Transverse colon (tissue), 4 donors: ENCODE results near the gene RPS6KC1. TPM values are rescaled to one million over a fixed set of nuclear protein-coding genes. Genes with fewer than 3 reads are reported as not detected.

Experiments used
- DNase-seq: peaks from one replicate; pipeline ENCODE4 v3.0.0-alpha.2; 2019
- H3K27ac ChIP-seq, 4 donors: fragments of 200-600 bp; sonication (generic); 2 replicates each; pipeline ENCODE4 v1.5.1; 2016 to 2018; ENCODE audit warnings: inconsistent platforms in 4 of 4
- H3K27me3 ChIP-seq: fragments of 200-600 bp; sonication (generic); 2 replicates; pipeline ENCODE4 v1.5.1; 2017; ENCODE audit warnings: inconsistent platforms
- H3K36me3 ChIP-seq, 4 donors: fragments of 200-600 bp; sonication (generic); 2 replicates each; pipeline ENCODE4 v1.5.1; 2017 to 2019; ENCODE audit warnings: inconsistent platforms in 4 of 4
- H3K4me1 ChIP-seq, 4 donors: fragments of 200-600 bp; sonication (generic); 2 replicates each; pipeline ENCODE4 v1.5.1; 2017 to 2020; ENCODE audit warnings: inconsistent platforms in 4 of 4
- H3K4me3 ChIP-seq, 4 donors: fragments of 200-600 bp; sonication (generic); 1 replicate in 1 of 4; 2 replicates in 3 of 4; pipeline versions ENCODE4 v1.5.1 to v1.6.1; 2017 to 2019; ENCODE audit warnings: inconsistent platforms in 4 of 4
- H3K9me3 ChIP-seq, 2 donors: fragments of 200-600 bp; sonication (generic); 2 replicates each; pipeline ENCODE4 v1.5.1; 2017 to 2019; ENCODE audit warnings: inconsistent platforms in 2 of 2
- CTCF ChIP-seq, 5 experiments: fragments of 200-600 bp in 3 of 5; fragments of 450-650 bp in 2 of 5; sonication (generic) in 3 of 5; IDR thresholded peaks; 1 replicate in 2 of 5; 2 replicates in 3 of 5; pipeline ENCODE4 v1.5.1; 2016 to 2017; ENCODE audit warnings: antibody characterized with exemption in 5 of 5, inconsistent platforms in 3 of 5, mild to moderate bottlenecking in 2 of 5, moderate library complexity in 1 of 5
- EP300 ChIP-seq: sonication (generic); formaldehyde crosslinking; IDR thresholded peaks from one replicate; pipeline ENCODE4 v1.6.1; 2017; ENCODE audit warnings: antibody characterized with exemption, low read depth
- POLR2A ChIP-seq: fragments of 450-650 bp; IDR thresholded peaks from one replicate; pipeline ENCODE4 v1.6.1; 2016; ENCODE audit warnings: antibody characterized with exemption, mild to moderate bottlenecking, moderate library complexity
- POLR2AphosphoS5 ChIP-seq, 3 donors: sonication (generic); formaldehyde crosslinking; IDR thresholded peaks; one replicate each; pipeline ENCODE4 v1.6.1; 2016; ENCODE audit warnings: antibody characterized with exemption in 3 of 3
- WGBS, 2 donors: methylation state at CpG; one replicate each; pipeline ENCODE4 v1.1.5; 2018; ENCODE audit warnings: low coverage in 1 of 2; 5-methylcytosine and 5-hydroxymethylcytosine counted together
- in situ Hi-C, 4 donors: fragments of 200-750 bp; cut with MboI; loops; one replicate each; pipeline versions ENCODE4 v1.15.0 to v1.15.1; 2017; ENCODE audit warnings: low sequenced_read_pairs in 3 of 4, low pct_ligation_motif_present in 1 of 4, low pct_unique_long_range_greater_than_20kb in 1 of 4
- intact Hi-C: fragments of 100-400 bp; cut with DNase I; formaldehyde crosslinking; loops from one replicate; pipeline ENCODE4 v1.15.1; 2023; ENCODE audit warnings: low total_unique reads
- total RNA-seq, 4 donors: library from RNA; depleted of rRNA; stranded (reverse); fragments of >200 nt; gene quantifications; one replicate each; pipeline ENCODE4 v1.1.0, GENCODE V29; 2016

Gene RPS6KC1
- total RNA-seq, 4 donors from 2014 or later: 11.5 to 20.3 (median 14.0) TPM

- Histone ChIP-seq H3K36me3 (no peaks in the 10 kb centered on the region), H3K27me3 (no peaks in the 10 kb centered on the region), H3K4me3 (no peak overlapping the region), H3K4me1 (peaks cover 0 to 4% (median 0%) of the 10 kb centered on the region in 4 donors), H3K9me3 (no peaks in the 10 kb centered on the region), H3K27ac (no peak overlapping the region)
- no peak for DNase-seq
- in situ Hi-C loops: no loop called here
- TF ChIP-seq POLR2AphosphoS5 (IDR thresholded peaks at IDR 0.05) (no peak), CTCF (IDR thresholded peaks at IDR 0.05) (no peak), POLR2A (no peak), EP300 (no peak)
- WGBS, 2 donors: 97 to 100% methylated on average over 1 of the region's 1 CpG
- intact Hi-C loops: no loop called here
Measured at GRCh38 chr1:213127074-213127473, 76.0 kb downstream of the RPS6KC1 start.

GRCh38 chr1:213131851-213132655 is 81.0 kb downstream of the RPS6KC1 start:
- Histone ChIP-seq H3K36me3 (no peaks in the 10 kb centered on the region), H3K4me1 (peaks cover 0 to 23% (median 11%) of the 10 kb centered on the region in 4 donors), H3K27ac (no peak overlapping the region), H3K4me3 (no peak overlapping the region), H3K9me3 (no peaks in the 10 kb centered on the region), H3K27me3 (no peaks in the 10 kb centered on the region)
- intact Hi-C loops (no loop called here), in situ Hi-C loops (no loop called here)
- TF ChIP-seq EP300 (no peak), CTCF (IDR thresholded peaks at IDR 0.05) (no peak)
- DNase-seq: no peak

GRCh38 chr1:213135572-213135971 is 84.5 kb downstream of the RPS6KC1 start:
- intact Hi-C loops (no loop called here), in situ Hi-C loops (no loop called here)
- Histone ChIP-seq H3K27ac (peak overlapping the region in 3 of 4 donors; percentile 36 to 44 (median 38)), H3K9me3 (no peaks in the 10 kb centered on the region), H3K4me3 (no peak overlapping the region), H3K27me3 (no peaks in the 10 kb centered on the region), H3K4me1 (peaks cover 0 to 26% (median 14%) of the 10 kb centered on the region in 4 donors), H3K36me3 (no peaks in the 10 kb centered on the region)
- no peak for TF ChIP-seq CTCF (IDR thresholded peaks at IDR 0.05)
- no peak for TF ChIP-seq POLR2A
- TF ChIP-seq EP300: no peak
- TF ChIP-seq POLR2AphosphoS5 (IDR thresholded peaks at IDR 0.05): no peak
- DNase-seq: no peak

- no peaks in the 10 kb centered on the region for H3K36me3 ChIP-seq
- peaks cover 0 to 26% (median 14%) of the 10 kb centered on the region in 4 donors for H3K4me1 ChIP-seq
- H3K9me3 ChIP-seq: no peaks in the 10 kb centered on the region
- intact Hi-C loops (no loop called here), in situ Hi-C loops (no loop called here)
- WGBS, 2 donors: 57 to 61% methylated on average over 3 to 5 of the region's 5 CpGs
- peak; percentile 42 for DNase-seq
- H3K27ac ChIP-seq: peak overlapping the region in 3 of 4 donors; percentile 36 to 44 (median 38)
- no peak overlapping the region for H3K4me3 ChIP-seq
- no peak for TF ChIP-seq POLR2A
- no peak for TF ChIP-seq POLR2AphosphoS5 (IDR thresholded peaks at IDR 0.05)
- TF ChIP-seq CTCF (IDR thresholded peaks at IDR 0.05): no peak
- no peaks in the 10 kb centered on the region for H3K27me3 ChIP-seq
Measured at GRCh38 chr1:213136190-213136917, 85.3 kb downstream of the RPS6KC1 start.
